Measurements from ENCODE around the gene MAGED1.

Gene MAGED1

GRCh38 chrX:51892921-51893745 lies at the start of gene MAGED1:
Gene MAGED1, plus strand, starts transcription at chrX:51893623. Its CDS starts 682 bp downstream, at chrX:51894305.
- DNase-seq = peak; percentile 93

- no peak for DNase-seq
These were observed 46.0 kb upstream of the MAGED1 start for GRCh38 chrX:51847463-51847862.

GRCh38 chrX:51851507-51852085 lies 41.8 kb upstream of the MAGED1 start:
- no peak for DNase-seq

GRCh38 chrX:51852096-51852495 lies 41.3 kb upstream of the MAGED1 start:
- no peak for DNase-seq

GRCh38 chrX:51852621-51853020 lies 40.8 kb upstream of the MAGED1 start:
- no peak for DNase-seq

- DNase-seq = no peak
These were observed 40.2 kb upstream of the MAGED1 start for GRCh38 chrX:51853251-51853650.

GRCh38 chrX:51855698-51856097 lies 37.7 kb upstream of the MAGED1 start:
- no peak for DNase-seq

GRCh38 chrX:51857159-51857733 lies 36.2 kb upstream of the MAGED1 start:
- DNase-seq = no peak

GRCh38 chrX:51860679-51861078 lies 32.7 kb upstream of the MAGED1 start:
- DNase-seq = peak; percentile 52

- no peak for DNase-seq
These were observed 30.5 kb upstream of the MAGED1 start for GRCh38 chrX:51862920-51863319.

- no peak for DNase-seq
These were observed 27.2 kb upstream of the MAGED1 start for GRCh38 chrX:51866210-51866609.

GRCh38 chrX:51867626-51868025 lies 25.8 kb upstream of the MAGED1 start:
- no peak for DNase-seq

- DNase-seq = no peak
These were observed 23.1 kb upstream of the MAGED1 start for GRCh38 chrX:51870354-51870753.

GRCh38 chrX:51874123-51874522 lies 19.3 kb upstream of the MAGED1 start:
- DNase-seq = no peak

GRCh38 chrX:51876441-51876840 lies 17.0 kb upstream of the MAGED1 start:
- DNase-seq = no peak

GRCh38 chrX:51878056-51878455 lies 15.4 kb upstream of the MAGED1 start:
- no peak for DNase-seq

- DNase-seq = no peak
These were observed 3.6 kb upstream of the MAGED1 start for GRCh38 chrX:51889851-51890250.

- no peak for DNase-seq
These were observed 2.2 kb upstream of the MAGED1 start for GRCh38 chrX:51891245-51891644.

GRCh38 chrX:51891821-51892551 lies 1.4 kb upstream of the MAGED1 start:
- peak; percentile 59 for DNase-seq

- DNase-seq = peak; percentile 43
These were observed 691 bp downstream of the MAGED1 start for GRCh38 chrX:51893931-51894696.

GRCh38 chrX:51894697-51895336 lies 1.4 kb downstream of the MAGED1 start:
- no peak for DNase-seq

GRCh38 chrX:51896626-51897025 lies 3.2 kb downstream of the MAGED1 start:
- no peak for DNase-seq
